ENCODE data around the gene SEMA3B. TPM values are rescaled to one million over a fixed set of nuclear protein-coding genes. Genes with fewer than 3 reads are reported as not detected.

Gene SEMA3B
- total RNA-seq (2021): 7.3 to 9.0 TPM (median 8.7 TPM) in 3 replicates
- Bru-seq, nascent RNA: percentile 30 among the genes with signal in this experiment
- long read RNA-seq, experiment 1, partial matches to known transcripts: 7 of 17 reads
- long read RNA-seq, experiment 1, other reads (novel, unspliced or antisense): 8 of 17 reads
- long read RNA-seq, experiment 2, partial matches to known transcripts: 2 of 5 reads
- long read RNA-seq, experiment 2, other reads (novel, unspliced or antisense): 3 of 5 reads
- long read RNA-seq, experiment 3: 0 reads

GRCh38 chr3:50268703-50269451 is at the start of gene SEMA3B:
TSS of gene SEMA3B (plus strand) at chr3:50269147. CDS start at chr3:50269241, 94 bp downstream.
- ChIA-PET CTCF (interaction anchor here (0.5 to 12.5 kb wide), 7 partner anchors 9 to 75 kb away, joined by 3 to 145 read pairs (median 4); partner anchors contain the start of gene GNAT1), POLR2A (interaction anchor here (1.0 to 1.5 kb wide), 3 partner anchors 9 to 74 kb away, joined by 4 to 5 read pairs (median 4); no protein-coding TSS in a partner anchor)
- Mint-ChIP-seq H3K27me3 (ENCODE audit: low read depth) (peaks cover 11% of the 10 kb centered on the region), H3K9me3 (no peaks in the 10 kb centered on the region), H3K27ac (no peak within 1 kb of the TSS), H3K36me3 (no peaks in the 10 kb centered on the region), H3K4me3 (no peak within 1 kb of the TSS), H3K4me1 (peaks cover 49% of the 10 kb centered on the region)
- ATAC-seq: no peak
- DNase-seq (ENCODE audit: low spot score): no peak
- TF ChIP-seq FOXP1 (CRISPR knock-in tag; IDR thresholded peaks at IDR 0.05; ENCODE audit: borderline replicate concordance) (0 out of 2 replicates have a peak, but pooled peaks have one; percentile 28), RELA (CRISPR knock-in tag; IDR thresholded peaks at IDR 0.05; ENCODE audit: borderline replicate concordance) (no peak)

- H3K4me1 Mint-ChIP-seq: no peaks in the 10 kb centered on the region
- ATAC-seq: no peak
- POLR2A ChIA-PET: no interaction called here
- H3K4me3 Mint-ChIP-seq: no peak overlapping the region
- no peak overlapping the region for H3K27ac Mint-ChIP-seq
- CTCF ChIA-PET: interaction anchor here (0.8 to 17.1 kb wide), 5 partner anchors 8 to 27 kb away, joined by 3 to 604 read pairs (median 8); partner anchors contain the start of genes GNAT1 and SLC38A3
- no peak for DNase-seq (ENCODE audit: low spot score)
- H3K36me3 Mint-ChIP-seq: no peaks in the 10 kb centered on the region
- H3K27me3 Mint-ChIP-seq (ENCODE audit: low read depth): no peaks in the 10 kb centered on the region
- H3K9me3 Mint-ChIP-seq: no peaks in the 10 kb centered on the region
- TF ChIP-seq SOX15 (CRISPR knock-in tag; IDR thresholded peaks at IDR 0.05) (no peak), ZNF263 (CRISPR knock-in tag; IDR thresholded peaks at IDR 0.05; ENCODE audit: low read depth) (no peak), USF2 (CRISPR knock-in tag; IDR thresholded peaks at IDR 0.05) (no peak), GTF2I (CRISPR knock-in tag; conservative IDR thresholded peaks at IDR 0.05) (no peak), TP53 (CRISPR knock-in tag; IDR thresholded peaks at IDR 0.05) (no peak), ZNF512 (CRISPR knock-in tag; IDR thresholded peaks at IDR 0.05; ENCODE audit: borderline replicate concordance) (no peak), MAX (CRISPR knock-in tag; IDR thresholded peaks at IDR 0.05) (no peak), ZNF232 (CRISPR knock-in tag; IDR thresholded peaks at IDR 0.05) (no peak), ZNF121 (CRISPR knock-in tag; IDR thresholded peaks at IDR 0.05) (no peak), RORB (CRISPR knock-in tag; IDR thresholded peaks at IDR 0.05) (no peak), FOXP1 (CRISPR knock-in tag; IDR thresholded peaks at IDR 0.05; ENCODE audit: borderline replicate concordance) (no peak), NR2C2 (CRISPR knock-in tag; IDR thresholded peaks at IDR 0.05) (no peak), HMGA2 (CRISPR knock-in tag; IDR thresholded peaks at IDR 0.05) (no peak), CREB1 (CRISPR knock-in tag; IDR thresholded peaks at IDR 0.05) (no peak), JUN (CRISPR knock-in tag; IDR thresholded peaks at IDR 0.05) (no peak), ZBTB21 (CRISPR knock-in tag; IDR thresholded peaks at IDR 0.05; ENCODE audit: borderline replicate concordance) (no peak), NR3C1 (CRISPR knock-in tag; conservative IDR thresholded peaks at IDR 0.05; ENCODE audit: low read depth) (no peak), RELA (CRISPR knock-in tag; IDR thresholded peaks at IDR 0.05; ENCODE audit: borderline replicate concordance) (no peak)
Observed at GRCh38 chr3:50219285-50219684, 49.7 kb upstream of the SEMA3B start.

- H3K4me1 Mint-ChIP-seq: peaks cover 4% of the 10 kb centered on the region
- no peaks in the 10 kb centered on the region for H3K27me3 Mint-ChIP-seq (ENCODE audit: low read depth)
- H3K4me3 Mint-ChIP-seq: no peak overlapping the region
- no peaks in the 10 kb centered on the region for H3K36me3 Mint-ChIP-seq
- ChIA-PET POLR2A (no interaction called here), CTCF (interaction anchor here (1.5 to 17.1 kb wide), 7 partner anchors 9 to 64 kb away, joined by 3 to 604 read pairs (median 18); partner anchors contain the start of genes GNAT1 and SLC38A3)
- no peak for ATAC-seq
- no peaks in the 10 kb centered on the region for H3K9me3 Mint-ChIP-seq
- H3K27ac Mint-ChIP-seq: no peak overlapping the region
- DNase-seq (ENCODE audit: low spot score): no peak
- TF ChIP-seq ZNF138 (CRISPR knock-in tag; conservative IDR thresholded peaks at IDR 0.05) (no peak), CREB1 (CRISPR knock-in tag; IDR thresholded peaks at IDR 0.05) (no peak), ESRRA (CRISPR knock-in tag; IDR thresholded peaks at IDR 0.05; ENCODE audit: borderline replicate concordance) (no peak), JAZF1 (CRISPR knock-in tag; IDR thresholded peaks at IDR 0.05) (no peak), AR (CRISPR knock-in tag; IDR thresholded peaks at IDR 0.05) (no peak)
Observed at GRCh38 chr3:50220109-50220508, 48.8 kb upstream of the SEMA3B start.
